GM18861 (cell line): ENCODE data around the gene COL5A2.

Source experiments
- ATAC-seq: cut with Tn5 transposase; IDR thresholded peaks from one replicate; pipeline ENCODE4 v1.9.1; 2021; ENCODE audit not compliant: unreplicated experiment

The COL5A2 gene

DNA sequence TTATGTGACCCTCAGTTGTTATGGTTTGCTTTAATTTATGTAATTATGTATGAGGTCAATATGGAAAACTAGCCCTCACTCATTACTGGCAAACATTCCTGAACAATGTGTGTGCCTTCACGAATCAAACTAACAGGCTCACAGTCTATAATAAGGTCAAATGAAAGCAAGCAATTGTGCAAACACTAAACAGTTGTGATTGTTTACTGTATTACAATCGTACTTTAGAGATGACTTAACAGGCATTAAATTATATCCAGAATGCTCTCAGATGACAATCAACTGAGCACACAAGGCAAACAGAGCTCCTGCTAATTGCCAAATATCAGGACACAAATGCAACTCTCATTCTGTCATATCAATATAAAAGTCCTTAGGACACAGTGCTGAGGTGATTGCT is 29.5 kb downstream of the COL5A2 start:
- no peak for ATAC-seq

DNA sequence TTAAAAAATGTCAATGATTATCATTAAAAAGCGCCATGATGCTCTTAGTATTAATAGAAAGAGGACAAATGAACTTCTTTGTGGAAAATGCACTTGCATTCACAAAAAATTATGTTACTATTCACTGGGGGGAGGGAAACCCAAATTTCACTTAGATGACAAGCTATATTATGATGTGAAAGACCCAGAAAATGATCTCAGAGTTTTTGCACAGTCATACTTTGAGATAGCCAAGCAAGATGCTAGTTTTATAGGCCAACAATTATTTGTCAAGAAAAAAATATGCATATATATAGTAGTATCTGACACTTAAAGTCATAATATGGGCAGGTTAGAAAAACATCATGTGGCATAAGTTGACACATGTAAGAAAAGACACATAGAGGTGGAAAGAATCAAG is 31.6 kb downstream of the COL5A2 start:
- no peak for ATAC-seq

DNA sequence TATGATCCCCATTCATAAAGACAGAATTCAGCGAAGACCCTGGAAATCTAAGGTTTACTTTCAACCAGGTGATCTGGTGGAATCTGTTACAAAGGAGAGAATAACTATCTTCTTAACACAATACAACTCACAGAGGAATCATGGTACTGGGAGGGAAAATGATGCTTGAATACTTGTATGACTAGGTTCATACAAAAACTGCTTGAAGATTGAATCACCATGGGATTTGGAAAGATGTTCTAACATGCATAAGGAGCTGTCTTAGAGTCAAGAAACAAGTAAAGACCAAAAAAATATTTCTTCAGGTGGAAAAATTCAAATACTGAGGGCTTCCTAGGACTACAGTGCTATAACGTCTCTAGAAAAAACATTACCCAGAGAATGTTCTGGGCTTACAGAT is 32.2 kb downstream of the COL5A2 start:
- ATAC-seq: no peak

DNA sequence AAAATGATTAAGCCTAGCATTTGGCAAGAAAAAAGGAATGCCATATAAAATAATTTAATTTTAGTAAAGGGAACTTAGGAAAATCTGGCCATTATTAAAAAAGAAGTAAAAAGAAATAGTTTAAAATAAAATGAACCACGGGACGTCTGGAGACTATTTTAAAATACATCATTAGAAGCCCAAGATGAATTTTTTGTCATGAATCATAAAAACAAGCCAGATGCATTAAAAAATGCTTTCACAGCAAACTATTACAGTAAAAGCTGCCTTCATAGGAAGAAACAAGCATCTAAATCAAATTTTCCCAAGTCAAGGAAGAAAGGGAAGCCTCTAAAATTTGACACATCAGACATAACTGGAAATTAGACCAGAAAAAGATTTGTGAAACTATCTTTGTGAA is 33.0 kb downstream of the COL5A2 start:
- no peak for ATAC-seq

DNA sequence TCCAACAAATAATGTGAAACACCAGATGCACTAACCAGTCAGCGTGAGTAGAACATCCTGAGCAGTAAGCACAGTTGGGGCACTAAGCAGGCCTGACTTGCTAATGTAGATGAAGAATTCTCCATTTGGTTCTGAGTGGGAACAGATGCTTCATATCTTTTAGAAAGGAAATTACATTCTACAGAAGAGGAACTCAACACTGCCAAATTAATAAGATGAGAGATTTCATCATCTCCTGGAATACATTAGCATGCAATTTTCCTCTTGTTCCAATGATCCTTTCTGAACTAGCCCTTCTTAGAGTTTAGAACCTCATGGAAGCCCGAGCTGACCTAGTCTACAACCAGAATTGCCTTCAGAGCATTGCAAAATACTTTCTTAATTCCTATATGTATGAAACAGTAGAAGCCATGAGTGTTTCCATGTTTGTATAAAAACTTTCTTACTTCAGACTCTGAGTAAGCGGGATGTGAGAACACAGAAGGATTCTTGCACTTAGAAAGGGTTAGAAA is 34.8 kb downstream of the COL5A2 start:
- ATAC-seq: no peak

DNA sequence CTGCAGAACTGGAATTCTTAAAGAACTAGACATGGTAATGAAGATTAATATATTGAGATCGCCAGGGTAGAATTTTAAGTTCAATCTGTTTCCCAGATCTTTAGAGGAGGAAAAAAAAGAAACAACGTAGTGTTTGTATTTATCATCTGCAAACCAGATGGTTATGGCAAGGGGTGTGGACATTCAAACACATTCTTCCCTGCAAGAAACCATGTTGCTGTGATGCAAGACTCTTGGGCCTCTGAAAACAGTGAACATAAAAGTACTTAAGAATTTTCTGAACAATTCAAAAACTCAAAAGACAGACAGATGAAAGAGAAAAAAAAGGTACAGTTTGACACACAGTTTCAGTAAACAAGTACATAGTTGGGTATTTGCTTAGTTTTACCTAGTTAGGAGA is 35.6 kb downstream of the COL5A2 start:
- ATAC-seq: no peak

DNA sequence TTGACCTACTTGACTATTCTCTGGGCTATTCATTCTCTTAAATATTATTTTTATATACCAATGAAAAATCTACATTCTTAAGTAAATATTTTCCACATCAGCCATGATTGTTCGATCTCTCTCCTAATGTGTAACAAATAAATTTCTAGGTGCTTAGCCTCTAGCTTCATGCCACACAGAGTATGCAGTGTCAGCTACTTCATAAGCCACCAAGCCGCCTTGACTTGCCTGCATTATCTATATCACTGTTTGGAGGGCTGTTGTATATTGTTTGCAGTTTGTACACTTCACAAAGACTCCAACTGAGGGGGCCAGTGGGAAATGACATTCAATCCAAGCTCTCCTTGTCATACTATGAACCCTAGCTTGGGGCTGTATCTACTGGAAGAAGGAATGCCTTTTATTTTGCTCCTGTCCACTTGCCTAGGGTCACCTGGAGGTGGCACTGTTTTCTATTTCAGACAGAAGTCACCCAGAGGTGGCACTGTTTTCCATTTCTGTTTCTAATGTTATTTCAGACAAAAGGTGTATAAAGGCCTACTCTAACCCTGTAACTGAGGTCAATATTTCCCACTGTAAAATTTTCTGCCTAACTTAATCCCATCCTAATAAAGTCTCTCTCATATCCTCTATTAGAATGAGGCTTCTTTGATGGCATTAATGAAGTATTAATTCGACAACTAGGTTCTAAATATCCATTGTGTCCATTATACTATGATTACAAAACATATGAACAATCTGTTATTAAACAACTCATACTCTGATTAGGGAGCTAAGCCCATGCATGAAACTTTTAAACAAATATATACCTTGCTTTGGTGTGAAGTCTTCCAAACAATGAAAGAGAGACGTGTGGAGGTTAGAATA is 36.4 kb downstream of the COL5A2 start:
- ATAC-seq: peak; percentile 98

DNA sequence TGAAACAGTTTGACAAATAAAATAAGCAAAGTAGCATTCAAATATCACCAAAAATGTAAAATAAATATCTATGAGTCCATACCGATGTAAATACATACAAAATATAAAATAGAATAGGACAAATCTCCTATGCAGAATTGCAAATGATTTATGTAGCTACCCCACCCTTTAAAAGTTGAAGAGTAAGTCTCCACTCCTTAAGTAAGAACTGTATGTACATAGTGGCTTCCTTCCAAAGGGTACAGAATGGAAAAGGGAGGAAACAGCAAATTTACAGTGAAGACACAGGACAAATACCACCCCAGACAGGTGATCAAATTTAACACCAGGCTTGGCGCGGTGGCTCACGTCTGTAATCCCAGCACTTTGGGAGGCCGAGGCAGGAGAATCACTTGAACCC is 40.8 kb downstream of the COL5A2 start:
- ATAC-seq: no peak

DNA sequence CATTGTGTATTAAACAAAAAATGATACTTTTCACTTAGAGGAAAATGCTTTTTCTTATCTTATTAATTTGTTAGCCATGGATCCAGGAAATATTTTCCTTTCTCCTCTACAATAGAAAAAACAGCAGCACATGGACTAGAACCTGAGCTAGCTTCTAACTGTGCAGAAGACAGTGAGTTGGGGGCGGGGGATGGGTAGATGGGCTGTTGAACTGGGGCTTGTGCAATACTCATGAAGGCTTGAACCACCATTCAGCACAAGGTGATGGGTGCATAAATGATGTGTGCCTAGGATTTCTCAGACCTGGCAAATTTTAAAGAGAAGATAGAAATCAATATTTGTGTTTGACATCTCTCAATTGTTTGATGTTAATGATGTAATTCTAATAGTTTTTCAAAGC is 42.0 kb downstream of the COL5A2 start:
- ATAC-seq: no peak

DNA sequence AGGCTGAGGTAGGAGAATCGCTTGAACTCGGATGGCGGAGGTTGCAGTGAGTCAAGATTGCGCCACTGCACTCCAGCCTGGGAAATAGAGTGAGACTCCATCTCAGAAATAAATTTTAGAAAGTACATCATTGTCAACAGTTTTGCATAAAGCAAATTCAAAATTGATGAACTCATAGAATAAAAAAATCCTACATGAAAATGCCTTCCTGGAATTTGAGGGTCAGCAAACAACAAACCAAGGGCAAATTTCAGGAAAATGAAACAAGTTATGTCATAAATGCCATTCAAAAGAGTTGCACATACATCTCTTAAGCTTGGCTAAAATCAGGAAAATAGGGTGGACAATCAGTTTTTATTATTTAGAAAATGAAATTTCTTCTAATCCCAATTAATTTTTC is 45.1 kb downstream of the COL5A2 start:
- ATAC-seq: no peak

DNA sequence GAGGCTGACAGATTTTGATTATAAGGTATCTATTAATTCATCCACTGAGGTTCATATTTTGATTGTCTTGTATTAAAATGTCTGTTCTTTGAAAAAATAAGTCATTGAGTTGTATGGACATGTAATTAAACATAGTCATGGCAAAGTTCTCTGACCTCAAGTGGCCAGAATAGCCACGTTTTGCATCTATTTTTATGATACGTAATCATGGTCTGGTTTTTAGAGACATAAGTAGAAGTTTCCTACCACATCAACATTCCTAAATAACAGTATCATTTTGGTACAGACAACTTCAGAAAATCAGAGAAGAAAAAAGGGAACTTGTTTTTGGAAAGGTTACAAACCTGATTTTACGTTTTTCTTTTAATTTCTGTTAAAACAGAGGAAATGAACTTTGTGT is 47.6 kb downstream of the COL5A2 start:
- ATAC-seq: no peak

DNA sequence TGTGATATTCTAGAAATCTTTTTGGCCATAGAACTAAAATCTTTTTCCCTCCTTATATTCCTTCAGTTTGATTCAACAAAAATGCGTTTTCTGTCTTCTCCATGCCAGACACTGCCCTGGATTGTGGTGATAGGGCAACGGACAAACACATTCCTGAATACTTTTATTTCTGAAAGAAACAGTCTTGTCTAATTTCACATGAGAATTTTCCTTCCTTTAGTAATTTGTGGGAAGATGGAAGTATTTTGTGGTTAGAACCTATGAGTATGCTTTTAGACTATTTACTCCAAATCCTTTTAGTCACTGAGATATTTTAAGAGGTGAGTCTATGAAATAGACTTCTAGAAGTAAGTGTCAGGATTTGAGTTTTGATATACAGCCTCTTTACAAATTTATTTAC is 49.6 kb downstream of the COL5A2 start:
- no peak for ATAC-seq

DNA sequence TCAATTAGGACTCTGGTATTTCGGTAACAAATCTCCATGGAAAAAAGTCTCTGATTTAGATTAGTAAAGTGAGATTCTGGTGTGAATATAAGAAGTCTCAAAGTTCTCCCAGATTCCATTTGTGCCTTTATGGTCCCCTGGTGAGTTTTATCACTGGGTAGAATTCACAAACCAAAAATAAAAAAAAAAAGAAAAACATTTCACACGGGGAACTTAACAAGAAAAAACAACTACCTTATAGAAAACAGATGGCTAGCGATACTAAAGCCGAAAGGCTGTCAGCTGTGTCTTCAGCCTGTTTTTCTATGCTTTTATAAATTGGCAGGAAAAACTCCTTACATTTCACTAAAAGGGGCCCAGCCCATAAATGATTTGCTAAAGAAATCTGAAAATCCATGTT is 50.6 kb downstream of the COL5A2 start:
- ATAC-seq: no peak

DNA sequence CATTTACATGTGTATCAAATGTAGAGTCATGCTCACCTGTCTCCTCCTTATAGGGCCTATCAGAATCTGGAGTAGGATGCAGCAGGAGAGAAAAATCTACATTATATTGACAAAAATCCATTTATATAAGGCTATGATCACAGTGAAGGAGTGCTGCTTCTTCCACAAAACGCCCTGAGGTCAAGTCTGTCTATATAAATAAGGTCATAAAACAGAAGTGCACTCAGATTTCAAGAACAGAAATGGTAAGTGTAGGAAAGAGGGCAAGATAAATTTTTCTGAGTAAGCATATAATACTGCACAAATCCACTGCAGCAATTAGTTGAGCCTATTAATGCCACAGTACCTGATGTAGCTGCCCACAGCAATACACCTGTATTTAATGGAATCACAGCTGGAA is 51.8 kb downstream of the COL5A2 start:
- ATAC-seq: no peak

DNA sequence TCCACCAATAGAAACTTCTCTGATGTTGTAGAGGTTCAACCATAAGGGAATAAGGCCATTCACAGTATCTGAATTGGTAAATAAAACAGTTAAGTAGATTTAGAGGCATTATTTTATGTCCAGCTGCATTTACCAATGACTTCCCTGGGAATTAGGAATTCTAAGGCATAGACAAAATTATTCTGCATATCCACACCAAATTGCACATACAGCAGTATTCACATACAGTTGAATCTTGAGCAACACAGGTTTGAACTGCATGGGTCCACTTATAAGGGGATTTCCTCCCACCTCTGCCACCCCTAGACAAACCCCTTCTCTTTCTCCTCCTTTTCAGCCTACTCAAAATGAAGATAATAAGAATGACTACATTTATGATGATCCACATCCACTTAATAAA is 54.4 kb downstream of the COL5A2 start:
- no peak for ATAC-seq

DNA sequence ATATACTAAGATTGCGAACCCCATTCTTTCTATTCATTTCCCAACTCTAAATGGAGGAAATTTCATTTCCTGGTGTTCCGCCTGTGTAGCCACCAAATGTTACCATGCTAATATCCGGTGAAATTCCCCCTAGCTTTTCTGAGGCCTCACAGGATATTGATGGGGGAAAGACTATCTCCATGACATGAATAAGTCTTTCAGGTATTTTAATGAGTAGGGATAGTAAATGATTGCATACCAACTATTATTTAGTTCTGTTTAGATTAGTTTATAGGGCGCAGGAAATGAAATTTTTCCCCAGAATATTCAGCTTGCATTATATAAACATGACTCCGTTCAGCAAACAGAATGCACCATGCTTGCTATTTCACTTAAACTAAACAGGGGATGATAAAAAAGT is 55.4 kb downstream of the COL5A2 start:
- ATAC-seq: no peak

DNA sequence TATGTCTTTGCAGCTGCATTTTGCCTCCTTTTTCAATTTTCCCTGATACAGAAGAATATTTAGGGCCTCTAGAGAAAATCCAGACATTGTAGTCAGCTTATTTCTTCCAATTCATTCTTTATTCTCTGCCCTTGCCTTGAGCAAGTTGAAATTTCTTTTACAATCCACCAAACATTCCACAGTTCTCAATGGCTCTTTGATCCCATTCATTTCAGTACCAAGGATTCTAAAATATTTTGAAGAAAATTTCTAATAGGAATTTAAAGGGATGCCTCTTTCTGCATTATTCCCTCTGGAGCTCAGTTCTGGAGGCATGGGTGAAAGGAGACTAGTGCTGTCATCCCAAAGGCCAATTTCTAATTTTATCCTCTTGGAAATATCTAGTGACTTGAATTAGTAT is 61.2 kb downstream of the COL5A2 start:
- ATAC-seq: no peak

DNA sequence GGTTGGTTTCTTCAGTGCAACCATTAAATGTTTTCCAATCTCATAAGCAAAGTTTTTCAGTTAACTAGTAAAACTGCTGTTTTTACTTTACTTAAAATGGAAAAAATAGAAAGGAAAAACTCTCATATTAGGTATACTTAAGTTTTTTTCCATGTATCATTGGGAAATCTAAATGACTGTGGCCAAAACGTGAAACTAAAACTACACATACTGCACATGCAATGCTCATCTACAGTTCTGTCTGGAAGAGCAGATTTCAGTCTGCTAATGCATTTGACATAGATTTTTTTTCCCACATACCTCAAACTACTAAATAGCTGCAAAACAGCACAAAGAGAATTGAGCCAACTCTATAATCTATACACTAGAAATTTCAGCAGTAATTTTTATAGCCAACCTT is 62.6 kb downstream of the COL5A2 start:
- ATAC-seq: no peak

DNA sequence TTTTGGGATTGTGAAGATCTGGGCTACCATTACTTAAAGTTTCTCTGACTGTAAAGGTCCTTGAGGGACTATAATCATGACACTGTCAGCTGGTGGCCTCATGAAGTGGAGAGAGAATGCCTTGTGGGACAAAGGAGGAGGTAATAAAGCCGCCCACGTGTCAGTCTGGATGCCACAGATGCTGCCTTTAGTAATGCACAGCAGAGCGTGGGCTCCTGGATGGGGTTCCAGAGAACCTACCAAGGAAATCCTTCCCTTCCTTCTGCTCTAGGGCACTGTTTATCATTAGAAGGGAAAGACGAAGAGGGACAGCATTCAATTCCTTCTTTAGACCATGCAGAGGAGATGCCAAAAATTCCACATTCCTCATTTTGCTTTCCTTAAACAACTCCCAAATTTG is 63.5 kb downstream of the COL5A2 start:
- ATAC-seq: no peak

DNA sequence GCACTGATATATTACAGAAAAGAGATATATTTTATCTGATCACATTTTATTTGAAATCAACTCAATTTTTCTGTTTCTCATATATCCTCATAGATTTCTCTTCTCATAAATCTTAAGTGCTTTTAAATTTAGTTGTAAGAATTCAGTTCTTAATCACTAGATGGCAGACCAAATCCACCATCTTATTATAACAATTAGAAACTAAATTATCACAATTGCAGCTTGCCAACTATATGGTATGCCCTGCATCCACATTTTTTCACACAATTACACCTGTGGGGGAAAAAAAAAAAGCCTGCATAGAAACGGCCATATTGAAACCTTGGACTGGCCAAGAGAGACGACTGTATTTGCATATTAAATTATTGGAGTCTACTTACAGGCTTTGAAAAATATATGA is 64.4 kb downstream of the COL5A2 start:
- ATAC-seq: no peak

DNA sequence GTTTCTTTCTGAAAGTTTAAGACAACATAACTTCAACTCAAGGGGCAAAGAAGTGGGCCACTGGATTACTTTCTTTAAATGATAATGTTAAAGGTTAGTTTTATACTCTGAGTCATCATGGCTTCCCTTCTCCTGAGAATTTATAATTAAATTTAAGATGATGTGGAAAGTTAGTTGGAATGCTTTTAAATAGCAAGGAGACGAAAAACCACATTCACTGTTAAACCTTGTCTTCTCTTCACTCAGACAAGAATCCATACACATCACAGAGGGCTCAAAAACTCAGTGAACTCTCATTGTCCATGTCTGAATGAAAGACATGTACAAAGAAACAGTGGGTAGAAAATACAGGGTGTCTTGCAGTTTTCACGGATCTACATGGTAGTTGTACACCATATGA is 65.6 kb downstream of the COL5A2 start:
- ATAC-seq: no peak

DNA sequence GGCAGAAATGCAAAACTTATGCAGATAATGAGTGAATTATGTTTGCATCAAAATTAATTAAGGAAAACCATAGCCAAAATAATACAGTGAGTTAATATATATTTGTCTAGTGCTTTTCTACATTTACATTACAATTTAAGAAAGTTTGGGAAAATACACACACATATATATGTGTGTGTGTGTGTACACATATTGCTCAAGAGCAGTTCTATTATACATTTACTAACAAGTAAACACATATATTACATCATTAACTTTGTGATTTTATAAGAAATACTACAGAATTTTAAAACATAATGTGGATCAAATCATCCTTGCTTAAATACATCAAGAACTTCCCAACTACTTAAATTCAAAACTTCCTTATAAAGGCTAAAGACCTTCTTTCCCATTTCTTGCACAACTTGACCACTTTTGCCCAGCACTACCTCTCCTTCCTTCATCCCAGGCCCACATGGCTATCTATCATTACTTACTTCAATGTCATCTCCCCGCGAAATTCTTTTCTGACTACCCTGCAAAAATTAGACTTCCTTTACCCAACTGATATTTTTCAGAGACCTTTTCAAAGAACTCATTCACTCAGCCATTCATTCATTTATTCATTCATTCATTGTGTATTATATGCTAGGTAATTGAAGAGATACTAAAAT is 68.4 kb downstream of the COL5A2 start:
- ATAC-seq: no peak
